ENCODE results near the gene SOX6.

- TF ChIP-seq CTCF (IDR thresholded peaks at IDR 0.05; ENCODE audit: low read length) = no peak
- no peak for TF ChIP-seq EZH2 (IDR thresholded peaks at IDR 0.05; ENCODE audit: borderline replicate concordance, low read length)
Measured at GRCh38 chr11:16126362-16126761, 230.0 kb downstream of the SOX6 start.
